Left ventricle myocardium inferior (tissue), 1 donor: Measurements from ENCODE around the gene TRIL. TPM values are rescaled to one million over a fixed set of nuclear protein-coding genes. Genes with fewer than 3 reads are reported as not detected.

Experiments used
- DNase-seq: peaks from one replicate; pipeline ENCODE4 v3.0.0-alpha.2; 2020
- H3K27ac ChIP-seq: fragments of 200-600 bp; replicated peaks from 2 replicates; pipeline ENCODE4 v1.8.0; 2021
- H3K27me3 ChIP-seq: fragments of 200-600 bp; 2 replicates; pipeline ENCODE4 v1.8.0; 2021; ENCODE audit warnings: low read depth
- H3K36me3 ChIP-seq: fragments of 200-600 bp; 2 replicates; pipeline ENCODE4 v1.8.0; 2021
- H3K4me1 ChIP-seq: fragments of 200-600 bp; 2 replicates; pipeline ENCODE4 v1.8.0; 2021
- H3K4me3 ChIP-seq: fragments of 200-600 bp; 2 replicates; pipeline ENCODE4 v1.8.0; 2021; ENCODE audit warnings: mild to moderate bottlenecking, moderate library complexity
- H3K9me3 ChIP-seq: fragments of 200-600 bp; replicated peaks from 2 replicates; pipeline ENCODE4 v1.8.0; 2021
- intact Hi-C: fragments of 100-400 bp; cut with micrococcal nuclease; formaldehyde crosslinking; loops from one replicate; pipeline ENCODE4 v1.11.0; 2022
- total RNA-seq: library from RNA; stranded (reverse); fragmentation: NEBNext Ultra II Directional; extraction: Animal tissue kit (Norgen Biotek cat#: 25700); gene quantifications from one replicate; pipeline ENCODE4 v1.2.1, GENCODE V29; 2021
- TF ChIP-seq, protein P1 (sequence below): fragments of 200-600 bp; IDR thresholded peaks from 2 replicates; pipeline ENCODE4 v1.8.0; 2021; ENCODE audit warnings: antibody characterized with exemption, mild to moderate bottlenecking, borderline replicate concordance
- donor health status: DM: no; HTN: yes; CAD: no; lungs with severe emphysema.

TRIL gene
- total RNA-seq, 1 donor from 2014 or later, result 1.9 TPM

DNA sequence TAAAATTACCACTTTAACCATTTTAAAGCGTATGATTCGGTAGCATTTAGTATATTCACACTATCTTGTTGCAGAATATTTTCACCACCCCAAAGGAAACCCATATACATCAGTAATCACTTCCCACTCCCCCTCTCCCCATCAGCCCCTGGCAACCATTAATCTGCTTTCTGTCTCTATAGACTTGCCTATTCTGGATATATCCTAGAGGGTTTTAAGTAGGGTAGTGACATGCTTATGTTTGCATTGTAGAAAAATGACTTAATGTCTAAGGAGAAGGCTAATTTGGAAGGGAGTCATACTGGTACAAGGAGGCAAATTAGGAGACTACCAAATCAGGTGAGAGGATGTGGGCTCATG lies 42.6 kb upstream of the TRIL start:
- H3K4me1 ChIP-seq, result peaks cover 42% of the 10 kb centered on the region

DNA sequence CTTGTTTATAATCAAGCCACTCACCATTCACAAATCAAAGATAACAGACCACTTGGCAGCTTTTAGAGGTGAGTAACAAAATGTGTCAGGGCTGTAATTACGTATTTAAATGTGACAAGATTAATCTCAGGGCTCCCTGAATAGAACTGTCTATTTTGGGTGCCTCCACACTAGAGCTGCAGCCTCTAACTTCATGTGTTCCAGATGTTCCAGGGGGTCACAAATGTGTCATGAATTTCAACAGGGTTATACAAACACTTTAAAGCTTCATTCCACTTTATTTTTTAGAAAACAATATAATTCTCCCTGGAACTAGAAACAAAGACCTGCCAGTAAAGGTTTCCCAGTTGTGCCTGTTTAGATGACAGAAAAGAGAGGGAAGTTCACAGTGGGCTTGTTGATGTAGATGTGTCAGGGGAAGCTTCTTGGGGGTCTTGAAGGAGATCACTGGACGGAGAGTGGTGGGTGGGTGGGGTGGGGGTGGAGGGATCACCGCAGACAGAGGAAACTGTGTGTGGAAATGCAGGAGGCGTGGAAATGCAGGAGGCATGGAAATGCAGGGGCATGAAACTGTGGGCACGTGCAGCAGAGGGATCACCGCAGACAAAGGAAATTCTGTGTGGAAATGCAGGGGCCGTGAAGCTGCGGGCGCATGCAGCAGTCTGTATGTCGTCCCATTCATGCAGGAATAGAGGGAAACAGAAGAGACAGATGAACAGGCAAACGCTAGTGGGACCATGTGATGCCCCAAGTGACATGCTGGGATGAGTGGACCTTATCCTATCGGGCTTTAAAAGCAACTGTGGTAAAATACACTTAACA lies 42.0 kb upstream of the TRIL start:
- Histone ChIP-seq H3K4me3 (no peak overlapping the region), H3K27me3 (no peaks in the 10 kb centered on the region), H3K27ac (peak overlapping the region; percentile 66), H3K9me3 (no peaks in the 10 kb centered on the region), H3K4me1 (peaks cover 42% of the 10 kb centered on the region), H3K36me3 (no peaks in the 10 kb centered on the region)
- TF ChIP-seq, protein P1, sequence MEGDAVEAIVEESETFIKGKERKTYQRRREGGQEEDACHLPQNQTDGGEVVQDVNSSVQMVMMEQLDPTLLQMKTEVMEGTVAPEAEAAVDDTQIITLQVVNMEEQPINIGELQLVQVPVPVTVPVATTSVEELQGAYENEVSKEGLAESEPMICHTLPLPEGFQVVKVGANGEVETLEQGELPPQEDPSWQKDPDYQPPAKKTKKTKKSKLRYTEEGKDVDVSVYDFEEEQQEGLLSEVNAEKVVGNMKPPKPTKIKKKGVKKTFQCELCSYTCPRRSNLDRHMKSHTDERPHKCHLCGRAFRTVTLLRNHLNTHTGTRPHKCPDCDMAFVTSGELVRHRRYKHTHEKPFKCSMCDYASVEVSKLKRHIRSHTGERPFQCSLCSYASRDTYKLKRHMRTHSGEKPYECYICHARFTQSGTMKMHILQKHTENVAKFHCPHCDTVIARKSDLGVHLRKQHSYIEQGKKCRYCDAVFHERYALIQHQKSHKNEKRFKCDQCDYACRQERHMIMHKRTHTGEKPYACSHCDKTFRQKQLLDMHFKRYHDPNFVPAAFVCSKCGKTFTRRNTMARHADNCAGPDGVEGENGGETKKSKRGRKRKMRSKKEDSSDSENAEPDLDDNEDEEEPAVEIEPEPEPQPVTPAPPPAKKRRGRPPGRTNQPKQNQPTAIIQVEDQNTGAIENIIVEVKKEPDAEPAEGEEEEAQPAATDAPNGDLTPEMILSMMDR, result no peak
- intact Hi-C loops, result loop anchor here (10.0 kb wide), 1 partner anchor 85 kb away; no protein-coding TSS in a partner anchor
- DNase-seq, result no peak

More for the DNA sequence above, 42.6 kb upstream of the TRIL start:
- H3K27ac ChIP-seq, result no peak overlapping the region
- H3K9me3 ChIP-seq, result no peaks in the 10 kb centered on the region
- TF ChIP-seq, protein P1, result no peak
- no peaks in the 10 kb centered on the region for H3K36me3 ChIP-seq
- H3K4me3 ChIP-seq, result no peak overlapping the region
- intact Hi-C loops, result loop anchor here (10.0 kb wide), 1 partner anchor 84 kb away; no protein-coding TSS in a partner anchor
- no peaks in the 10 kb centered on the region for H3K27me3 ChIP-seq
- DNase-seq, result no peak

DNA sequence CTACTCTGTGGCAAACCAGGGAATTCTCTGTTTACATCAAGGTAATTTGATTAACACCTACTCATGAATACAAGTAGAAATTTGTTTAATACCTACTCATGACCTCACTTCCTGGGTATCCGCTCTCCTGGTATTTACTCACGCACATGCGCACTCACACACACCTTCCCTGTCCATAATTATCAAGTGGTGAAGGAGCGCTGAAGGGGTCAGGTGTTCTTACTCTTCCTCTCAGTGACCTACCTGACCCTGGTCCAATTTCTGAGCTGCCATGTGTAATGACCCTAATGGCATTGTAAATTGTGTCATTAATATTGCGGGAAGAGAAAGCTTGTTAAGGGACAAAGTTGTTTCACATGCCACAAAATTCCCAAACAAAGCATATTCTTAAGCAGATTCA lies 41.3 kb upstream of the TRIL start:
- no peak for DNase-seq
- TF ChIP-seq, protein P1, result no peak
- no peaks in the 10 kb centered on the region for H3K27me3 ChIP-seq
- no peaks in the 10 kb centered on the region for H3K36me3 ChIP-seq
- peaks cover 42% of the 10 kb centered on the region for H3K4me1 ChIP-seq
- H3K27ac ChIP-seq, result peak overlapping the region; percentile 66
- H3K4me3 ChIP-seq, result no peak overlapping the region
- no peaks in the 10 kb centered on the region for H3K9me3 ChIP-seq
- intact Hi-C loops, result no loop called here

DNA sequence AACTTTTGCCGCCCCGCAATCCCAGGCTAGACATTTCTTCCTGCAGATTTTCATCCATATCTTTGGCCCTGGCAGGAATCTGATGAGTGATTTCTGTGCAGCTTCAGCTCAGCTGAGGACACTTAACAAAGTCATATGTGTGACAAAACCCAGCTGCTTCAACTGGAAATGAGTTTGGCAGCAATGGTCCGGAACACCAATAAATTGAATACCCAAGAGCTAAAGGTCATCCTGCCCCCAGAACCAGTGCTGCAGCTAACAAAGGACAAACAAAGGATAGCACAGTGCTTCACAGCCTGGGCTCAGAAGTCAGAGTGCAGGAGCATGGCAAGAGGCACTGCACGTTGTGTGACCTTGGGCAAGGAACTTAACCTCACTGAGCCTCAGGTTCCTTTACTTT lies 40.0 kb upstream of the TRIL start:
- peak overlapping the region; percentile 66 for H3K27ac ChIP-seq
- no peaks in the 10 kb centered on the region for H3K36me3 ChIP-seq
- intact Hi-C loops, result no loop called here
- H3K9me3 ChIP-seq, result no peaks in the 10 kb centered on the region
- DNase-seq, result no peak
- H3K4me1 ChIP-seq, result peaks cover 42% of the 10 kb centered on the region
- TF ChIP-seq, protein P1, result no peak
- no peak overlapping the region for H3K4me3 ChIP-seq
- H3K27me3 ChIP-seq, result no peaks in the 10 kb centered on the region

DNA sequence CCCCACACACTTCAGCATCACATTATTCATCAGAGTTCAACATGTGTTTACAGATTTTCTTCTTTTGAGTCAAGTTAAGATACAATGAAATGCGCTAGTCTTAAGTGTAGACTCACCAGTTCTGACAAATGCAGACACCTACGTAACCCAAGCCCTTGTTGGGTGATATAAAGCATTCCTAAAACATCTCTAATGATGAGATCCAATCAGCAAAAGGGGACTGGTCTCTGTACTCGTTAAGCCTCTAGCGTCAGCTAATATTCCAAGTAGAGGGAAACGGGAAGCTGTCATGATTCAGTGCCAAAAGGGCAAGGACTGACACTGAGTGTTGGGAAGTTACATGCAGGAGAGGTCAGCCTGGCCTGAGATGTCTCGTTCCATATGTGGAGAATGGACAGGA lies 38.7 kb upstream of the TRIL start:
- TF ChIP-seq, protein P1, result no peak
- intact Hi-C loops, result no loop called here
- Histone ChIP-seq H3K27me3 (no peaks in the 10 kb centered on the region), H3K36me3 (no peaks in the 10 kb centered on the region), H3K4me3 (no peak overlapping the region), H3K4me1 (peaks cover 42% of the 10 kb centered on the region), H3K9me3 (no peaks in the 10 kb centered on the region), H3K27ac (peak overlapping the region; percentile 66)
- no peak for DNase-seq
